ENCODE data around the gene RPS19. TPM values are rescaled to one million over a fixed set of nuclear protein-coding genes. Genes with fewer than 3 reads are reported as not detected.

RPS19 gene
- total RNA-seq, 2 experiments from 2014 or later, result 2,679 to 3,011 TPM

DNA sequence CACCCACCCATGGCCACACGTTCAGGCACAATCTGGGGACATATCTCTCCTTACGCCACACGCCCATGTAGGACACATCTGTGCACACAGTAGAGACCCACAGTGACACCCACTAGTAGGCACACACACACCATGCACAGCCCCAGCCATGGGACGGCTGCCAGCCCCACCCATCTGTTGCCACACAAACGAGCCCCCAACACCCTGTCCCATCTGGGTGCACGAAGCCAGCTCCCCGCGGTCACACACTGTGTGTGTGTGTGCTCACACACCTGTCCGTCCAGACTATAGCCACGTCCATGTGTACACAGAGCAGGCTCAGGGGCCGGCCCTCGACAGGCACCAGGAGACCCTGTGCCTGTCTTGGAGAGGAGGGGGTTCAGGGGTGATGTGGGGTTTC lies 57.6 kb downstream of the RPS19 start:
- Mint-ChIP-seq H3K4me3 (no peak overlapping the region), H3K9me3 (no peaks in the 10 kb centered on the region), H3K4me1 (peaks cover 12% of the 10 kb centered on the region), H3K27me3 (peaks cover 26% of the 10 kb centered on the region), H3K27ac (no peak overlapping the region), H3K36me3 (ENCODE audit: low read depth) (no peaks in the 10 kb centered on the region)
- ChIA-PET POLR2A (no interaction called here), CTCF (no interaction called here)
- no peak for DNase-seq

- Mint-ChIP-seq H3K9me3 (no peaks in the 10 kb centered on the region), H3K27me3 (peaks cover 24% of the 10 kb centered on the region)
- CTCF ChIA-PET, result no interaction called here
These were observed 58.0 kb downstream of the RPS19 start for GRCh38 chr19:41918095-41918494.

DNA sequence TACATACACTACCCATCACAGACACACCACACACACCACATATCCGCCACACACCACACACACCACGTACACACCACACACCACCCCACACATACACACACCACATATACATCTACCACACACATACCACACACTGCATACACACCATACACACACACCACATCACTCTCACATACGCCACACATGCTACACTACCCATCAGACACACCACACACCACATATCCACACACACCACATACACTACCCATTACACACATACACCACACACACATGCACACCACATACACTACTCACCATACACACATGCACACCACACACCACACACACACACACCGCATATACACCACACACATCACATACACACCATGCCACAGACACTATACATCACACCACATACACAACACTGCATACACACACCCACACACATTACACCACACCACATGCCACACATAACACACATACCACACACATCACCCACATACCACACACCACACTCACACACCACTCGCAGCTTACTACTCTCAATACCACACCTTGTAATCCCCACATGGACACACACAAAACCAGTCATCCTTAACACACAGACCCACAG lies 58.7 kb downstream of the RPS19 start:
- ChIA-PET POLR2A (no interaction called here), CTCF (interaction anchor here (1.2 to 1.4 kb wide), 2 partner anchors 24 to 32 kb away, joined by 4 read pairs; no protein-coding TSS in a partner anchor)
- no peaks in the 10 kb centered on the region for H3K36me3 Mint-ChIP-seq (ENCODE audit: low read depth)

More at GRCh38 chr19:41918095-41918494, 58.0 kb downstream of the RPS19 start:
- H3K27ac Mint-ChIP-seq, result no peak overlapping the region
- peaks cover 13% of the 10 kb centered on the region for H3K4me1 Mint-ChIP-seq
- no peaks in the 10 kb centered on the region for H3K36me3 Mint-ChIP-seq (ENCODE audit: low read depth)
- DNase-seq, result no peak
- no peak overlapping the region for H3K4me3 Mint-ChIP-seq
- POLR2A ChIA-PET, result no interaction called here

GRCh38 chr19:41919948-41920712 lies 60.1 kb downstream of the RPS19 start:
- POLR2A ChIA-PET, result no interaction called here
- H3K9me3 Mint-ChIP-seq, result no peaks in the 10 kb centered on the region
- H3K27me3 Mint-ChIP-seq, result peaks cover 17% of the 10 kb centered on the region
- DNase-seq, result no peak
- CTCF ChIA-PET, result interaction anchor here (1.2 to 1.4 kb wide), 2 partner anchors 22 to 33 kb away, joined by 4 read pairs; no protein-coding TSS in a partner anchor
- H3K4me1 Mint-ChIP-seq, result peaks cover 14% of the 10 kb centered on the region
- no peaks in the 10 kb centered on the region for H3K36me3 Mint-ChIP-seq (ENCODE audit: low read depth)
- no peak overlapping the region for H3K27ac Mint-ChIP-seq
- no peak overlapping the region for H3K4me3 Mint-ChIP-seq

More for the DNA sequence above, 58.7 kb downstream of the RPS19 start:
- Mint-ChIP-seq H3K27ac (no peak overlapping the region), H3K27me3 (peaks cover 23% of the 10 kb centered on the region), H3K9me3 (no peaks in the 10 kb centered on the region), H3K4me3 (no peak overlapping the region), H3K4me1 (peaks cover 17% of the 10 kb centered on the region)
- DNase-seq, result no peak

DNA sequence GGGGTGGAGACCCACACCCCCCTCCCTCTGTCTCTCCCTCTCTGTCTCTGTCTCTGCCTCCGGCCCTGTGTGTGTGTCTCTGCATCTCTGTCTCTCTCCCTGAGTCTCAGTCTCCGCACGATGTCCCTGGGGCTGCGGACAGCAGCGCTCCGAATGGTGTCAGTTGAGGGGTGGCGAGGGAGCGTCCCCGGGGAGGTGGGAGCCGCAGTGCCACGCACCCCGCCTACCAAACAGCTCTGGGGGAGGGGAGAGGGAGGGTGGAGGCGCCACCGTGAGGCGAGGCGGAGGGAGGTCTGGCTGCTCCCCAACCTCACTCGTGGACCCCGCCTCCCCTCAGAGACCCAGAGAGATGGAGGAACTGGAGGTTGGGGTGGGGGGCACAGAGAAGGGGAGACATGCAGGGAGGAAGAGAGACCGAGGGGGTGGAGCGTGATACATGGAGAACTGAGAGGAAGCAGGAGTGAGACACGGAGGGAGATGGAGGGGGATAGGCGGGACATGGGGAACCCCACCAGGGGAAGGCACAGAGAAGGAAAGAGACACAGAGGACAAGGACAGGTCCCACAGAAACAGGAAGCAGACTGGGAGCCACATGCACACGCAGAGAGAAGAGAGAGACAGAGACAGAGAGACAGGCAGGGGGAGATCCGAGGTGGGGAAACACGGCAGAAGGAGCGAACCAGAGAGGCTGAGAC lies 61.0 kb downstream of the RPS19 start:
- no peaks in the 10 kb centered on the region for H3K36me3 Mint-ChIP-seq (ENCODE audit: low read depth)

GRCh38 chr19:41921577-41922576 lies 61.8 kb downstream of the RPS19 start:
- peaks cover 14% of the 10 kb centered on the region for H3K4me1 Mint-ChIP-seq
- no peaks in the 10 kb centered on the region for H3K9me3 Mint-ChIP-seq
- ChIA-PET CTCF (interaction anchor here (0.6 to 0.9 kb wide), 2 partner anchors 28 to 49 kb away, joined by 3 to 6 read pairs; no protein-coding TSS in a partner anchor), POLR2A (no interaction called here)
- no peak for DNase-seq
- no peak overlapping the region for H3K4me3 Mint-ChIP-seq
- no peaks in the 10 kb centered on the region for H3K36me3 Mint-ChIP-seq (ENCODE audit: low read depth)
- peak overlapping the region; percentile 57 for H3K27ac Mint-ChIP-seq
- H3K27me3 Mint-ChIP-seq, result peaks cover 17% of the 10 kb centered on the region

More for the DNA sequence above, 61.0 kb downstream of the RPS19 start:
- CTCF ChIA-PET, result no interaction called here
- DNase-seq, result no peak
- Mint-ChIP-seq H3K27ac (no peak overlapping the region), H3K9me3 (no peaks in the 10 kb centered on the region), H3K4me3 (no peak overlapping the region), H3K27me3 (peaks cover 17% of the 10 kb centered on the region), H3K4me1 (peaks cover 14% of the 10 kb centered on the region)
- POLR2A ChIA-PET, result no interaction called here

Small RNA genes within 50 kb of the gene (microRNA-seq; reads per million reads assigned to microRNA genes)
- gene MIR6797 (ENCODE audit: borderline microRNAs expressed, borderline replicate concordance), result not detected

Other genes starting within 250 kb of the RPS19 start
- not detected for gene CEACAM4, start 233.2 kb upstream of the RPS19 start, total RNA-seq
- not detected for gene CEACAM7, start 172.0 kb upstream of the RPS19 start, total RNA-seq
- gene CEACAM5, start 151.6 kb upstream of the RPS19 start, total RNA-seq, result not detected
- gene CEACAM6, start 104.7 kb upstream of the RPS19 start, total RNA-seq, result not detected
- gene CEACAM3, start 63.7 kb upstream of the RPS19 start, total RNA-seq, result not detected
- not detected for gene LYPD4, start 15.6 kb upstream of the RPS19 start, total RNA-seq
- not detected for gene DMRTC2, start 15.2 kb upstream of the RPS19 start, total RNA-seq
- gene CD79A, start 17.0 kb downstream of the RPS19 start, total RNA-seq, result 1 to 10 TPM; 2.9 to 4.7 TPM
- gene ARHGEF1, start 22.9 kb downstream of the RPS19 start, total RNA-seq, result 100 to 1,000 TPM; 663 to 761 TPM
- 1 to 10 TPM; 1.5 to 1.6 TPM for gene ERFL, start 68.2 kb downstream of the RPS19 start, total RNA-seq
- gene RABAC1, start 99.1 kb downstream of the RPS19 start, total RNA-seq, result 10 to 100 TPM; 67.4 to 74.0 TPM
- gene ATP1A3, start 134.0 kb downstream of the RPS19 start, total RNA-seq, result 1 to 10 TPM; 1.9 to 2.0 TPM
- gene GRIK5, start 210.0 kb downstream of the RPS19 start, total RNA-seq, result under 1 TPM; 0.65 to 0.79 TPM
- gene ZNF574, start 215.9 kb downstream of the RPS19 start, total RNA-seq, result 10 to 100 TPM; 14.1 to 15.8 TPM